Stimulated activated CD8-positive, alpha-beta memory T cell treated with anti-CD3 and anti-CD28 coated beads, Interleukin-2, amount 100 ng/mL, for 48 hours (primary cell): ENCODE results near the gene CYP39A1.

Experiments used
- DNase-seq, 2 donors: peaks; one replicate each; pipeline ENCODE4 v3.0.0-alpha.2; 2020; ENCODE audit warnings: low read depth in 2 of 2

The CYP39A1 gene

GRCh38 chr6:46590765-46591164, 61.9 kb downstream of the CYP39A1 start:
- no peak for DNase-seq

- DNase-seq: no peak
These were observed 65.7 kb downstream of the CYP39A1 start for GRCh38 chr6:46586906-46587305.

GRCh38 chr6:46584586-46584985, 68.0 kb downstream of the CYP39A1 start:
- no peak for DNase-seq

DNA sequence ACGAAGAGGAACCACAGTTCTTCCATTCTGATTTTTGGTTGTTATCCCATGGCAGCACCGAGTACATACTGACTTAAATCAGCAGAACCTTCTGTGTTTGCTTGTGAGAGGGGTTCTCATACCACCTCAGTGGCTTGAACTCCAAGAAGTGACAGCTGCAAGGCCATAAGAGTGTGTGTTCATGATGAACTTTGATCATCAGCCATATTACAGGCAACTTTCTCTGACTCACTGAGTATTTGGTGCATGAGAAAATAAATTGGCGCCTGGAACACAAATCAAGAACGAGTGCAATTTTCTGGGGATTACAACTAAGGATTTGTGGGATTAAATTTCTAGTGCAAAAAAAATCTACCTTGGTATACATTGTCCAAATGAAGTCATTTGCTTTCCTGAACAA, 68.9 kb downstream of the CYP39A1 start:
- no peak for DNase-seq

GRCh38 chr6:46583081-46583480, 69.5 kb downstream of the CYP39A1 start:
- DNase-seq: no peak

- DNase-seq: no peak
These were observed 71.0 kb downstream of the CYP39A1 start for GRCh38 chr6:46581459-46582177.

DNA sequence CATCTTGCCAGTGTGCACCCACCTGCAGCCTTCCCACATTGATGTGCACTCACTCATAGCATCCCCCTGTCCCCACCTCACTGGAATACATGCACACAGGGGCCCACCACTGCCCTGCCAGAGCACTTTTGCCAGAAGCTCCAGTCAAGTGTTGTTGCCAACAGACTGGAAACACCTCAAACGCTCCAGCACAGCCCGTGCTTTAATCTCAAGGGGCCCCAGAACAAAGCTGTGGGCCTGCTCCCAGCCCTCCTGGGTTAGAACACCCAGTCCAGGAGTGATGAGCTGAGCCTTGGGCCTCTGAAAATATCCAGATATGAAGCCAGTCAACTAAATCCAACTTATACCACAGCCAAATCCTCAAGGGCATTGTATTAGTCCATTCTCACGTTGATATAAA, 77.1 kb downstream of the CYP39A1 start:
- no peak for DNase-seq

DNA sequence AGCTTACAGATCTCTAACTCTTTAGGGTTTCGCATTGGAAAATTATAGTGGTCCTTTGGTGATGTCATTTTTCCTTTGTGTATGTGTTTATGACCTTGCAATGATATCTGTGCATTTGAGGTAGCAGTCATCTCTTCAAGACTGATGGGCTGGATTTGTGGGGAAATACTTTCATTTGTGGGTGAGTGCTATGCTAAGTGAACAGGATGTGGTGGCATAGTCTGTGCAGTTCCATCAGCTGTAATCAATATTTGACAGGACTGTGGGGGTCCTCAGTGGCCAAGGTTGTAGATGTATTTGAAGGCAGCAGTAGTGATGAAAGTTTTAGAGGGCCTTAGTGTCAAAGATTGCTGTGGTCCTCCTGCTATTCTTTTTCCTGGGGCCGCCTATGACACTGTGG, 79.5 kb downstream of the CYP39A1 start:
- no peak for DNase-seq

- no peak for DNase-seq
These were observed 87.1 kb downstream of the CYP39A1 start for GRCh38 chr6:46565531-46565930.

GRCh38 chr6:46563924-46564323, 88.7 kb downstream of the CYP39A1 start:
- DNase-seq: no peak

DNA sequence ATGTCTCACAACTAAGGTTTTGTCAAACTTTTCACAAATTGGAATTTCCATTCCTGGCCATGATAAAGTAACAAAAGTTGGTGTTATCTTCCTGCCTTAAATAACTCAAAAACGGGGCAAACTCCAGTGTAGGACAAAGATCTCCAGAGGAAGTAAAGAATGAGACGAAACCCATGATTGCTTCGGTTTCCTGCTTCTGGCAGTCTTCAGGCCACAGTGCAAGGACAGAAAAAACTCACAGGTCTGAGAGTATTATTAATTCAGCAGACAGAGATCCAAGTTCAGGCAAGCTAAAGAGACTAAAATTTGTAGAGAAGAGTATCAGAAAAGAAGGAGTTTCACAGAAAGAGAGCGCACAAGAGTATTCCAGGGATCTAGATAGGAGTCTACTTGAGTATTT, 96.6 kb downstream of the CYP39A1 start:
- DNase-seq: no peak

GRCh38 chr6:46555129-46555528, 97.5 kb downstream of the CYP39A1 start:
- DNase-seq: no peak

DNA sequence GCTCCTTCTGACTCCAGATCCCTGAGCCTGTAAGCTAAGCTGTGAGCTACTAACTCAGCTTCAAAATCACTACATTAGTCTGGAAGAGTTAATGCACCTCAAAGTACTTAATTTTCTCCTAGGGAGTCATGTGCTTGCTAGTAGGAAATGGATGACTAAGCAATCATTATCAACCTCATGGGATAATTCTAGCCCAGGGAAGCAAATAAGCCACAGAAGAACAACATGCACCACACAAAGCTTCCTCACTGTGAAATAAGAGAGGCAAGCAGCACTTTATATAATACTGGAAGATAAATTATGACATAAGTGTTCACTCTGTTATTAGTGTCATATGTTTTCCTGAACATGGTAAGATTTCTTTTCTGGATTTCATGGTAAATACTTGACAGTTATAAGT, 103.5 kb downstream of the CYP39A1 start:
- DNase-seq: no peak

GRCh38 chr6:46541556-46541955, 111.1 kb downstream of the CYP39A1 start:
- DNase-seq: no peak

DNA sequence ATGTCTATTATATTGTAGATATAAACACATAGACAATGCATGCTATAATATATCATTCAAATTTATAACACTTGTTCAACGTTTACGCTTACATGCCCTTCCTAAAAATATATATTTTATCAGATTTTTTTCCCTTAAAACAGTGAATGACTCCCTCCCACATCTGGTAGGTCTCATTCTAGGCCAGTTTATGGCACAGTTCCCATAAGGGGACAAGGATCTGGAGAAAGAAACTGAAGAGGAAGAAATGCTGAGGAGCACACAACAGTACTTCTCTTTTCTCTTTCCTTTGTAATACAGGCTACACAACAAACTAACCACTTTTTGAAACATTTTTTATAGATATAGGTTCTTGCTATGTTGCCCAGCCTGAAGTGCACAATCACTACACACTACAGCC, 112.8 kb downstream of the CYP39A1 start:
- no peak for DNase-seq

DNA sequence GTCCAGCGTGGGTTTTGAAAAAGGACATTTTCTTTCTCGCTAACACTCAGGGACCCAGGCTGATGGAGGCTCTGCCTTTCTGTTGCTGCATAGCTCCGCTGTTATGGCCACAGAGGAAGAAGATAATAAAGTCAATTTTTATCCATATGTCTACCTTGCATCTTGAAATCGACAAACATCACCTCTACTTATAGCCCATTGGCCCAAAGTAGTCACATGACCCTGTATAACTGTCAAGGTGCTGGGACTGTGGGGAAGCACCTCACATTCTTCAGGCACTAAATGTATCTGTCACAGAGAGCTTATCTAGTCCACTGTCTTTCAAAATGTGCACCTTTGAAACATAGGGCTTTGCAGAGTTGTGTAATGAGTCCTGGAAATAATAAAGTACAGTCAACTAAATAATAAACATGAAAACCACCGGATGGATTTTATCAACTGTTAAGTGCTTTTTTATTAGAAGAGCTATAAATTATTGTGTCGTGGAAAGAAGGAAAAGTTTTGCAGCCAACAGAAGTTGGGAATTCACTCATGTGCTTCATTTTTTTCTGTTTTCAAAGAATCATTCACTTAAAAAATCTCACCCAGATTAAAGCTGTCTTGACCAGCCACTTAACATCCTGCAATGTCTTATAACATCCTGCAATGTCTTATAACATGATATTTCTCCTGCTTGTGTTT, 113.7 kb downstream of the CYP39A1 start:
- no peak for DNase-seq

- DNase-seq: no peak
These were observed 121.7 kb downstream of the CYP39A1 start for GRCh38 chr6:46530896-46531295.

GRCh38 chr6:46528961-46529750, 123.5 kb downstream of the CYP39A1 start:
- no peak for DNase-seq

DNA sequence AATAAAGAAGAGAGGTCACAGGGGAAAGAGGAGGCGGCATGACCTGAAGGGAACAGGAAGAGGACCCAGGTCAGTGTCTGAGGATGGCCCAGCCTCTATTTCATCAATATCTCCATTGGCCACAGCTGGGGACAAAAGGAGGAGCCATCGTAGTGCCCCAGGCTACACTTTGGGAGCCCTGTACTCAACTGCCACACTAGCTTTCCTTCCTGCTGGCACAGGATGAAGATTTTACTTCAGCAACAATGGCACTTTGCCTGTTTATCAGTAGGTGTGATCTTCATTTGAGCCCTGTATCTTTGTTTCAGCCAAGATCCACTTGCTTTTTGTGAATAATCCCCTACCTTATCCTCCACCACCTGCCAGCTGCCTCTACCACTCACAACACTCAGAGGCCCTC, 126.0 kb downstream of the CYP39A1 start:
- no peak for DNase-seq

DNA sequence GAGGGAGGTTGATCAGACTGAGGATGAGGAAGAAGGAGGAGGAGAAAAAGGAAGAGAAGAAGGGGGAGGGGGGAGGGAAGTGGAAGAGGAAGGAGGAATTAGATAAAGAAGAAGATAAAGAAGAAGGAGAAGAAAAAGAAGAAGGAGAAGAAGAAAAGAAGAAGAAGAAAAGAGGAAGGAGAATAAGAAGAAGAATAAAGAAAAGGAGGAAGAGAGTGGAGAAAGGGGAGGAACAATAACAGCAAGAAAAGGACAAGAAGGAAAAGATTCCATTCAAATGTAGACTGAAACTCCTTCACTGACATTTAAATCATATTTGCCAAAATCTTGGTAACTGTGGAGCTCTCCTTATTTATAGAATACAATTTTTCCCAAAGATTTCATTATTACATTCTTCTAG, 127.0 kb downstream of the CYP39A1 start:
- DNase-seq: no peak

DNA sequence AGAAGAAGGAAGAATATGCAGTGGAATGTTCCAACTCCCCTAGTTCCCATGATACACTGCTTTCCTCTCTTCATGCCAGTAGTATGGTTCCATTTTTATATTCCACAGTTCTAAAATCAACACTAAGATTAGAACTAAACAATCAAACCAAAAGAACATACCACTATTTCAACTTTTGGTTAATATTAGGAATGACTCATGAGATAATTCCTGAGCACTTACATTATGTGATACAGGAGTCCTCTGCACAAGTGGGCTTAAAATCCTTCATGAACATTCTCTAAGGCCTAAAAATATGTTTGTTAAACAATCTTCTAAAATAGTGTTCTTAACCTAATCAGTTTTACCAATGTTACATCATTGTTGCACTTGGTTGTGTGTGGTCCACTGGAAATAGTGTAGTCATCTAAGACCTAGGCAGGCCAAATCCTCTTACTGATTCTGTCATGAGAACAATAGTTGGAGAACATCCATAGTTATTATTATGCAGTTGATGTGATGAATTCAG, 131.1 kb downstream of the CYP39A1 start:
- DNase-seq: no peak

GRCh38 chr6:46517202-46517601, 135.4 kb downstream of the CYP39A1 start:
- no peak for DNase-seq

DNA sequence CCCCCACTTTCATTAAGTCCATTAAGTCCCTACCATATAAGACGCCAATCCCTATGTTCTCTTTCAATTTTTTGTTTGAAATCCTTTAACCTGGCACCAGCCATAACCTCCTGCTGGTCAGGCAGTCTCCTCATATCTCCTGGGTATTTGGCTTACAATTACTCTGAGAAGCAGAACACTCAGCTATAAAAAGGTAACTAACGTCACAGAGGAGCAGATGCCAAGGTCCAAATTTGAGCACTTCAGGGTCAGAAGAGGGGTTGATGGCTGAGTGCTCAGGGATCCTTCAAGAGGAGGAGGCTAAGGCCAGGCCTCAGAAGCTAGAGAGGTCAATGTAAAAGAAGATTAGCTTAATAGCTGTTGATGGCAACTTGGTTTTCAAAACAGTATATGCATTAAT, 139.1 kb downstream of the CYP39A1 start:
- DNase-seq: no peak
